Vagina (tissue), 2 donors: ENCODE results near the gene AHCYL2.

ENCODE experiments used
- CTCF ChIP-seq, 3 experiments: fragments of 450-650 bp in 2 of 3; fragments of 200-600 bp in 1 of 3; sonication (generic) in 1 of 3; IDR thresholded peaks; one replicate each; pipeline ENCODE4 v1.5.1; 2017 to 2019; ENCODE audit warnings: antibody characterized with exemption in 3 of 3, mild to moderate bottlenecking in 2 of 3, moderate library complexity in 2 of 3
- POLR2A ChIP-seq, 2 donors: fragments of 450-650 bp; IDR thresholded peaks; one replicate each; pipeline ENCODE4 v1.6.1; 2017; ENCODE audit warnings: antibody characterized with exemption in 2 of 2, mild to moderate bottlenecking in 2 of 2, moderate library complexity in 2 of 2

- TF ChIP-seq CTCF (IDR thresholded peaks at IDR 0.05) (no peak), POLR2A (IDR thresholded peaks at IDR 0.05) (no peak)
These were observed 231.6 kb downstream of the AHCYL2 start for GRCh38 chr7:129456421-129456820.
